Skeletal muscle cell (primary cell): ENCODE measurements around the gene TNFSF15.
"Not testable (repeated sequence)": the region's sequence is repeated elsewhere in the genome, so short reads cannot be mapped to it uniquely, and the experiment has no call there.

ENCODE experiments used
- DNase-seq: peaks from one replicate; pipeline ENCODE4 v3.0.0-alpha.2; 2010; ENCODE audit warnings: low read depth
- H3K4me3 ChIP-seq: 2 replicates; pipeline ENCODE4 v1.5.1; 2011; ENCODE audit warnings: low read depth, mild to moderate bottlenecking, control low read depth, low read length, moderate library complexity

The TNFSF15 gene

GRCh38 chr9:114761523-114761922 is 44.3 kb downstream of the TNFSF15 start:
- no peak for DNase-seq
- H3K4me3 ChIP-seq = no peak overlapping the region

- H3K4me3 ChIP-seq = no peak overlapping the region
- DNase-seq = no peak
These were observed 46.1 kb downstream of the TNFSF15 start for GRCh38 chr9:114759512-114760341.

GRCh38 chr9:114757984-114758383 is 47.9 kb downstream of the TNFSF15 start:
- DNase-seq = no peak
- no peak overlapping the region for H3K4me3 ChIP-seq

GRCh38 chr9:114757395-114757794 is 48.4 kb downstream of the TNFSF15 start:
- no peak for DNase-seq
- no peak overlapping the region for H3K4me3 ChIP-seq

GRCh38 chr9:114756920-114757319 is 48.9 kb downstream of the TNFSF15 start:
- no peak overlapping the region for H3K4me3 ChIP-seq
- no peak for DNase-seq

- DNase-seq = no peak
- no peak overlapping the region for H3K4me3 ChIP-seq
These were observed 51.3 kb downstream of the TNFSF15 start for GRCh38 chr9:114754581-114754980.

GRCh38 chr9:114746591-114747346 is 59.1 kb downstream of the TNFSF15 start:
- no peak for DNase-seq
- H3K4me3 ChIP-seq = no peak overlapping the region

GRCh38 chr9:114745879-114746550 is 59.8 kb downstream of the TNFSF15 start:
- no peak overlapping the region for H3K4me3 ChIP-seq
- no peak for DNase-seq

GRCh38 chr9:114745108-114745848 is 60.6 kb downstream of the TNFSF15 start:
- DNase-seq = no peak
- H3K4me3 ChIP-seq = no peak overlapping the region

- H3K4me3 ChIP-seq = no peak overlapping the region
- DNase-seq = no peak
These were observed 62.4 kb downstream of the TNFSF15 start for GRCh38 chr9:114743446-114743845.

GRCh38 chr9:114742947-114743346 is 62.9 kb downstream of the TNFSF15 start:
- no peak overlapping the region for H3K4me3 ChIP-seq
- no peak for DNase-seq

- H3K4me3 ChIP-seq, DNase-seq: not testable (repeated sequence)
These were observed 64.3 kb downstream of the TNFSF15 start for GRCh38 chr9:114741521-114741920.

GRCh38 chr9:114738581-114739316 is 67.1 kb downstream of the TNFSF15 start:
- no peak overlapping the region for H3K4me3 ChIP-seq
- no peak for DNase-seq

- no peak for DNase-seq
- no peak overlapping the region for H3K4me3 ChIP-seq
These were observed 68.0 kb downstream of the TNFSF15 start for GRCh38 chr9:114737847-114738246.

- no peak overlapping the region for H3K4me3 ChIP-seq
- no peak for DNase-seq
These were observed 68.7 kb downstream of the TNFSF15 start for GRCh38 chr9:114737118-114737517.

GRCh38 chr9:114735704-114736103 is 70.1 kb downstream of the TNFSF15 start:
- H3K4me3 ChIP-seq = no peak overlapping the region
- DNase-seq = no peak

- H3K4me3 ChIP-seq, DNase-seq: not testable (repeated sequence)
These were observed 70.7 kb downstream of the TNFSF15 start for GRCh38 chr9:114735139-114735538.
